HG03135 (cell line): ENCODE measurements around the gene LCE3A.

ENCODE experiments used
- ATAC-seq: cut with Tn5 transposase; IDR thresholded peaks from one replicate; pipeline ENCODE4 v1.9.1; 2021; ENCODE audit warnings: mild to moderate bottlenecking, moderate library complexity; ENCODE audit not compliant: unreplicated experiment

Gene LCE3A

GRCh38 chr1:152577168-152577567, 45.7 kb downstream of the LCE3A start:
- ATAC-seq: no peak
